HG02798 (cell line): Measurements from ENCODE around the gene GLUD1.
"Not testable (repeated sequence)": the region's sequence is repeated elsewhere in the genome, so short reads cannot be mapped to it uniquely, and the experiment has no call there.

Source experiments
- ATAC-seq: cut with Tn5 transposase; IDR thresholded peaks from one replicate; pipeline ENCODE4 v1.9.1; 2021; ENCODE audit warnings: mild to moderate bottlenecking; ENCODE audit not compliant: unreplicated experiment, poor library complexity

The GLUD1 gene

GRCh38 chr10:87092376-87092860 lies 2.2 kb downstream of the GLUD1 start:
- ATAC-seq, result no peak

- ATAC-seq, result no peak
Observed at GRCh38 chr10:87090779-87091178, 3.9 kb downstream of the GLUD1 start.

GRCh38 chr10:87089746-87090145 lies 4.9 kb downstream of the GLUD1 start:
- no peak for ATAC-seq

DNA sequence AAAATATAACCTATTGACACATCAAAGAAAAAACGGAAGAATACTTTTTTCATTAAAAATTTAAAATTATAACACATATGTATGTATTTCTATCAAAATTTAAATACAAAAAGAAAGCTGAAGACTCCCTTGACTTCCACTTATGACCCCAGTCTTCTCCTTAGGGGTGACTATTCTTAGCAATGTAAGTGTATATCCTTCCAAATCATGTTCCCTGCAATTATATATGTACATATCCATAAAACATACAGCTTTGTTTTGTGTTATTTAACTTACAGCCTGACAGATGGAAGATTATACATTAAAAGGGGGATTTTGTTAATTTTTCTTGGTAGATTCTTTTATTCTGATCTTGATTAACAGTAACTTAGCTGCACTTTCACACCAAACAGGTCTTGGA lies 9.1 kb downstream of the GLUD1 start:
- no peak for ATAC-seq

DNA sequence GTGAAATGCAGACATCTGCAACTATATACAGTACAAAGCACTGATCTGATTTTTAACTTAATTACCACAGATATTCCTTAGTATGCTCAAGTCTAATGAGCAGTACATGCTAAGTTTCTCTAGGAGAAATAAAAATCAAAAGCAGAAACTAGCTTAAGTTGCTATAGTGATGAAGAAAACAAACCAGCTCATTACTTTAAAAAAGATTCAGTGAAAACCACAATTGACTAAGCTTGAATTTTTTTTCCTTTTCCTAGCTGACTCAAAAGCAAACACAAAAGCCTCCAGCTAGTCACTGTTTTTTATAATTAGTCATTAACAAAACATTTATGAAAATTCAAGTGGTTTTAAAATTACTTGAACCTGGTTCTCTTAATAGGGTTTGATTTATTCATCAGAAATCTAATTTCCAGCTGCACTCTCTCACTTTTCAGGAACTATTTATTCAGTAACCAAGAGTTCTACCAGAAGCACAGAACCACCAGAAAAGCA lies 10.3 kb downstream of the GLUD1 start:
- peak; percentile 79 for ATAC-seq

DNA sequence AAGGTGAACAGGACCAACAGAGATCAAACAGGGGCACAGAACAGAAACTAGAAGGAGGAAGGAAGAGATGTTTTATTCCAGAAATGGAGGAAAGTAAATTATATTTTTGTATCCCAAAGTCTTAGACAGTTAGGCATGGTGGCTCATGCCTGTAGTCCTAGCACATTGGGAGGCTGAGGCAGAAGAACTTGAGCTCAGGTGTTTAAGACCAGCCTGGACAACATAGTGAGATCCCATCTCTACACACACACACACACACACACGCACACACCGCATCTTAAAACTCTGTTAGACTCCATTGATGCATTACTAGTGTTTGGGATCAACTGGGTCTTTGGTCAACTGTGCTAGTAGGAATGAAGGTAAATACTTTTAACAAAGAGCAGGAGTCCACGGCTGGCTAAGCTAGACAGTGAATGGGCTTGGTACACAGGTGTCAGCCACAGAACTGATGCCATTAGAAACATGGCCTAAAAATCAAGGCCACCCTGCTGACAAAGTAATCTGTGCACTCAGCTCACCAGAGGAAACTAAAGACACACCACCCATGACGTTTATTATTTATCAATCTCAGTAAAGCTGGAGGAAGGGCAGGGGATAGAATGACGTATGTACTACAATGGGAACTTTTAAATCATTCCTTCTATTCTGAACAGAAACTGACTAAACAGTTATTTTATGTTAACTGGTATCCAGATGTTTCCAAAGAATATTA lies 10.9 kb downstream of the GLUD1 start:
- ATAC-seq, result peak; percentile 43

- ATAC-seq, result not testable (repeated sequence)
Observed at GRCh38 chr10:87082219-87082618, 12.4 kb downstream of the GLUD1 start.

- ATAC-seq, result not testable (repeated sequence)
Observed at GRCh38 chr10:87081574-87081973, 13.1 kb downstream of the GLUD1 start.

DNA sequence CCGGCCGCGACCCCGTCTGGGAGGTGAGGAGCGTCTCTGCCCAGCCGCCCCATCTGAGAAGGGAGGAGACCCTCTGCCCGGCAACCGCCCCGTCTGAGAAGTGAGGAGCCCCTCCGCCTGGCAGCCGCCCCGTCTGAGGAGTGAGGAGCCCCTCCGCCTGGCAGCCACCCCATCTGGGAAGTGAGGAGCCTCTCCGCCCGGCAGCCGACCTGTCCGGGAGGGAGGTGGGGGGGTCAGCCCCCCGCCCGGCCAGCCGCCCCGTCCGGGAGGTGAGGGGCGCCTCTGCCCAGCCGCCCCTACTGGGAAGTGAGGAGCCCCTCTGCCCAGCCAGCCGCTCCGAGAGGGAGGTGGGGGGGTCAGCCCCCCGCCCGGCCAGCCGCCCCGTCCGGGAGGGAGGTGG lies 14.0 kb downstream of the GLUD1 start:
- not testable (repeated sequence) for ATAC-seq

DNA sequence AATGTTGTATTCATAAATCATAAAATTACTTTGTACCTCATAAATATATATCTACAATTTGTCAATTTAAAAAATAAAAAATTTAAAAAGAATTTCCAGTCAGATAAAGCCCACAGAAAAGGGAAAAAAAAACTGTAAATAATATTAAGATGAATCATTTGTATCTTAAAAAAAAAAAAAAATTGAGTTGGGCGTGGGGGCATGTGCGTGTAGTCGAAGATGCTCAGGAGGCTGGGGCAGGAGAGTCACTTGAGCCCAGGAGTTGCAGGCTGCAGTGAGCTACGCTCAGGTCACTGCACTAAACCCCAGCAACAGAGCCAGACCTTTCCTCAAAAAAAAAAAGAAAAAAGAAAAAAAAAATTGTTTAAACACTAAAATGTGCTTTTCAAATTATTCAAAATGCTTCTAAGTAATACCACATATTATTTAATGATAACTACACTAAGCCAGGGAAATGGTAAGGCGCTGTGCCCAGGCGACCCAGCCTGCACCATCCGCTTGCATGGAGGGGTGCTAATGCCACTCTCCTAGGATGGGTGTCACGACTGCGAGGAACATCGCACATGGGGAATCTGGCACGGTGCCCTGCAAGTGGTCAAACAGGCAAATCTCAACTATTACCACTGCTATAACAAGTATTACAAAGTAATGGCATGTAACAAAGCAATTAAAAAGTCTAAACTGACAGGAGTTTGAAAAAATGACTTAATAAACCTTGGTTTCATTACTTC lies 15.4 kb downstream of the GLUD1 start:
- ATAC-seq, result no peak

DNA sequence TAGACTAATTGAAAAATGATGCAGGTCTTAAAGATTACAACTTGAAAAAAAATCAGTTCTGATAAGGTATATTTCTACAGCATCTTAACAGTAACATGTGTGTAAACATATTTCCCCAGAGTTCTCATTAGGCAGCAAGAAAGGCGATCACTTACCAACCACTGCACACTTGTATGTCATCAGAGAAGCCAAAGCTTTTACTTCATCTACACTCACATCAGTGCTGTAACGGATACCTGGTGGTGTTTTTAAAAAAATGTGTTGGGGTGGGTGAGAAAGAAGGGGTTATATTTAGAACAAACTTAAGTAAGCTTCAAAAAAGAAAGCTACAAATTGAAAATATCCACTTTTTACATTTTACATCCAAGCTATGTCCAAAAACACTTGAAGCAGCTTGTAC lies 18.2 kb downstream of the GLUD1 start:
- not testable (repeated sequence) for ATAC-seq

DNA sequence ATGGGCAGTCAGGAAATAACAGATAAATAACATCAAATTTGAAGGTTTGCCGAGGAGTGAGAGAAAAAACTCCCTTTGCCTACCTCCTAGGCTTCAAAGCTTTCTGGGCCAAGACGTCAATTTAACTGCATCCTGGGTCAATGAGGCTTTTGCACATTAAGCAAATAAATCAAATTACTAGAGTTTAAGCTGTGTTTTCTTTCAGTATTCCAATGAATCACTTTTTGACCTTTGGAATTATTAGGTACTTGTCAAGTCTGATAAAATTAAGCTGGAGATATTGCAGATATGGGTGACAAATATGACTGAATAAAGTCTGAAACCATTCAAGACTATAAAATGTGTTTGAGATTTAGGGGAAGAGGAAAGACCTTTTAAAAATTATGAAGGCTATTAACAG lies 22.2 kb downstream of the GLUD1 start:
- no peak for ATAC-seq

DNA sequence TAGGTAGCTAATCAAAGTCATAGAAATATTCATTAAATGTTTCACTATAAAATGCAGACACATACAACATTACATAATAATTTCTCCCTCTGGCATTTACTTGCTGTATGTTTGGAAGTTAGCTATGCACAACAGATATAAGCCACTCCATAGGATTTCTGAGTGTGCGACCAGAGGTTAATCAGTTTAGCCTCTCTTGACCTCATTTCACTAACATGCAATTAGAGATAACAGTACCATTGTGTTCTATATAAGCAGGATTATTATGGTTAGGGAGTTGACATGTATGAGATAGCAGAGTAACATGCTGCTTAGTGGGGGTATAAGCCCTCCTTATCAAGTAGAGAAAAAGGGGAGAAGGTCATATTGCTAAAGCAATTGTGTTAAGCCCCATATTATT lies 26.4 kb downstream of the GLUD1 start:
- no peak for ATAC-seq

DNA sequence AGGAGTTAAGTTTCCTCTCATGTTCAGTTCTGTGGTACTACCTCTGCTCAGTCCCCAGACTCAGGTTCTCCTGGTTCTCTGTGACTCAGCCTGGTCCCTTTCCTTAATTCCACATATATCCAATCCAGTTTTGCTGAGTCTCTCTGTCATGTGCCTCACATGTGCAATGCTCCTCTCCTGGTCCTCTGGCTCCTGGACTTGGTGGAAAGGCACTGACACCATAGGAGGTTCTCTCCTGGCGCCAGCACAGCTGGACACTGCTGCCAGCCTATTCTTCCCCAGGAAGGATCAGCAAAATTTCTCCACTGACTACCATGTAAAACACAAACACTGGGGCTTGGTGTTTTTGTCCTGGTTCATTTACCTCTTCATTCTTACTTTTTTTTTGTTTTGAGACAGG lies 27.8 kb downstream of the GLUD1 start:
- no peak for ATAC-seq

GRCh38 chr10:87066178-87066577 lies 28.5 kb downstream of the GLUD1 start:
- no peak for ATAC-seq

GRCh38 chr10:87064651-87065050 lies 30.0 kb downstream of the GLUD1 start:
- no peak for ATAC-seq

GRCh38 chr10:87060280-87060928 lies 34.2 kb downstream of the GLUD1 start:
- no peak for ATAC-seq

GRCh38 chr10:87059401-87059800 lies 35.2 kb downstream of the GLUD1 start:
- ATAC-seq, result no peak

DNA sequence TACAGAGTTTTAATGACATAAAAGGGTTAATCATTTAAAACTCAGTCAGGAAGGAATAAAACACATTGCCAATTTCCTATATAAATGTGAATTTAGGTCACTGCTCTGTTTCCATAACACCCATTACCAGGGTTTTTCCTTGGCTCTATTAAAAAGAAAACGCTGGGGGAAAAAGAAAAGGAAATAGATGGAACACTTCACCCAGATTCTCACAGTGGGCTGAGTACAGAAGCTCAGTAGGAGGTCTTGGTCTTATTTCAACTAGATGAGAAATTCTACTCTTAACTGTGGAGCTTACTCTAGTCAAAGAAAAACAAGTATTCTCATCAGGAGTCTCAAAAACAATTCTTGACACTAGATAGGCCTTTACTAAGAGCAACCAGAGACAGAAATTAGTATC lies 36.5 kb downstream of the GLUD1 start:
- no peak for ATAC-seq

DNA sequence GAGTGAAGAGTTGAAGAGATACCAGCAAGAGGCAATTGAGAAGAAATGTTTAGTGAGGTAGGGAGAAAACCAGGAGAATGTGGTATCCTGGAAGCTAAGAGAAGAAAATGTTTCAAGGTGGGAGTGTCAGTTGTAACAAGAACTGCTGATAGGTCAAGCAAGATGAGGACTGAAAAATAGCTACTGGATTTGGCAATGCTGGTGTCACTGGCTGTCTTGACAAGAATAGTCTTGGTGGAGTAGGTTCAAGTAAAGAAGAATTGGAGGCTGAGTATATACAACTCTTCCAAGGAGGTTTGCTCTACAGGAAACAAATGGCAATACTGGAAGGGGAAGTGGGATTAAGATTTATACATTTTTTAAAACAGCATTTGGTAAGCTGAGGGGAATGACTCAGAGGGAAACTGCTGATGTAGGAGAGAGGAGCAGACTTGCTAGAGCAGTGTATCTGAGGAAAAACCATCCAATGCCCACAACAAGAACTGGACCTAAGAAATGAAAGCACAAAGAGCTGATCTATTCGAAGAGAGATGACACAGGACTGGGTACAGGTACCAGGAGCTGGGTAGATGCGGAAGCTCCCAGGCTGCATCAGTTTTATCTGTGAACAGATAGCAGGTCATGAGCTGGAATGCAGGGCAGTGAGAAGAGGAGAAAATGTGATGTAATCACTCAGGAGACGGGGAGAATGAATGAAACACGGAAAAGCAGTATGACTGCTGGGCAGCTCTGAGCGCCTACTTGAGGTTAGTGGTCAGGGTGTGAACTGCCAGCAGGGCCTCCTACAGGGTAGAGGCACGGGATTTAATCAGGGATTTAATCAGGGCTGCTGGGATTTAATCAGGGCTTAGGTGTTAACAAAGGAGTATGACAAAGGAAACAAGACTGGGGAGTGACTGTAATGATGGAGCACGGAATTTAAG lies 40.0 kb downstream of the GLUD1 start:
- no peak for ATAC-seq
